ENCODE data around the gene TRMT10A. TPM values are rescaled to one million over a fixed set of nuclear protein-coding genes. Genes with fewer than 3 reads are reported as not detected.

TRMT10A gene
- total RNA-seq, 1 donor from 2014 or later = 9.1 TPM

DNA sequence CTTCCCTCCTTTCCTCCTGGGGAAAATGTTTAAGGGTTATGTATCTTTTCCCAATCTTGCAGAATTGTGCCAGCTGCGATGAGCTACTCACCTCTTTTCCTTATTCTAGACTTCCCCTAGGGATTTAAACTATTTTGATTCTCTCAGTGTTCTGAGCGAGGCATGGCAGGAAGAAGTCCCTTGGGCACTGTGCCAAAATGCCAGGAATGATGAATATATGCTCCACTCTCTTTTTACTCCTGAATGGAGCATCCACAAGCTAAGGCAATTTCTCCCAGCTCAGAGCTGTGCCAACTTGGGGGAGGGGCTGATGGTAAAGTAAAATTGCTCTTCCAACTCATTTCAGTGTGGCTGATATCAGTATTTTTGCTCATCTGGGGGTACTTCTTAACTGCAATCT is 57.1 kb downstream of the TRMT10A start:
- H3K27ac Mint-ChIP-seq (ENCODE audit: unreplicated experiment) = no peak overlapping the region
- peaks cover 12% of the 10 kb centered on the region for H3K36me3 Mint-ChIP-seq (ENCODE audit: unreplicated experiment)
- no peaks in the 10 kb centered on the region for H3K9me3 Mint-ChIP-seq (ENCODE audit: unreplicated experiment)
- H3K4me1 Mint-ChIP-seq (ENCODE audit: low read depth, unreplicated experiment) = no peaks in the 10 kb centered on the region
- TF ChIP-seq, protein P1, sequence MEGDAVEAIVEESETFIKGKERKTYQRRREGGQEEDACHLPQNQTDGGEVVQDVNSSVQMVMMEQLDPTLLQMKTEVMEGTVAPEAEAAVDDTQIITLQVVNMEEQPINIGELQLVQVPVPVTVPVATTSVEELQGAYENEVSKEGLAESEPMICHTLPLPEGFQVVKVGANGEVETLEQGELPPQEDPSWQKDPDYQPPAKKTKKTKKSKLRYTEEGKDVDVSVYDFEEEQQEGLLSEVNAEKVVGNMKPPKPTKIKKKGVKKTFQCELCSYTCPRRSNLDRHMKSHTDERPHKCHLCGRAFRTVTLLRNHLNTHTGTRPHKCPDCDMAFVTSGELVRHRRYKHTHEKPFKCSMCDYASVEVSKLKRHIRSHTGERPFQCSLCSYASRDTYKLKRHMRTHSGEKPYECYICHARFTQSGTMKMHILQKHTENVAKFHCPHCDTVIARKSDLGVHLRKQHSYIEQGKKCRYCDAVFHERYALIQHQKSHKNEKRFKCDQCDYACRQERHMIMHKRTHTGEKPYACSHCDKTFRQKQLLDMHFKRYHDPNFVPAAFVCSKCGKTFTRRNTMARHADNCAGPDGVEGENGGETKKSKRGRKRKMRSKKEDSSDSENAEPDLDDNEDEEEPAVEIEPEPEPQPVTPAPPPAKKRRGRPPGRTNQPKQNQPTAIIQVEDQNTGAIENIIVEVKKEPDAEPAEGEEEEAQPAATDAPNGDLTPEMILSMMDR (IDR thresholded peaks at IDR 0.05; ENCODE audit: partially characterized antibody, unreplicated experiment) = no peak
- no peak for DNase-seq
- peaks cover 3% of the 10 kb centered on the region for H3K27me3 Mint-ChIP-seq (ENCODE audit: unreplicated experiment)
- H3K4me3 Mint-ChIP-seq (ENCODE audit: unreplicated experiment) = no peak overlapping the region

DNA sequence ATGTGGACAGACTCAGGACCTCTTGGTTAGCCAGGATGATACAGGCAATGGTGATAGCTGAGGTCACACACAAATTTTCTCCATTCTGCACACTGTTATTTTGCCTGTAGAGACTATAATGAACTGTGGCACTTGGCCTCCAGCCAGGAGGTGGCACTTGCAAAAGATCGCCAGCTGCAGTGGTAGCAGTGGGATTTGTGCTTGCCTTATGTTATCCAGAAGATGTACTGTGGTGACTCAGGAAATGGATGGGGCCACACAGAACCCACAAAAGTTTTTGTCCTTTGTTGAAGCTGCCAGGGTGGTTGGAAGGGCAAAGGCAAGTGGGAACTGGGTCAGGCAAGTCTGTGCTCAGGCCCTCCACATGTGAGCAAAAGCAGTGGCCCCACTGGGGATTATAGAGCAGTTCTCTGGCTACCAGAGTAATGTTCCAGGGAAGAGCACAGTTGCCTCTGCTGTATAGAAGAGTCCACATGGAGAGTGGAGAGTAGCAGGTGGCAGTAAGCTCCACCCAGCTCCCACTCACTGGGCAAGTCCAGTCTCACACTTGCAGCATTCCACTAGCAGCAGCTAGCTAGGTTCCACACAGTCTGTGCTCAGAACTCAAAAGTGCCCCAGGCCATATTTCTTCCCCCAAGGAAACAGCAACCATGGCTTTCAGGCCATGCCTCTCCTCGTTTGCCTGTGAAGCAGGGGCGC is 58.9 kb downstream of the TRMT10A start:
- H3K27ac Mint-ChIP-seq (ENCODE audit: unreplicated experiment) = no peak overlapping the region
- no peak overlapping the region for H3K4me3 Mint-ChIP-seq (ENCODE audit: unreplicated experiment)
- TF ChIP-seq, protein P1 (IDR thresholded peaks at IDR 0.05; ENCODE audit: partially characterized antibody, unreplicated experiment) = no peak
- DNase-seq = no peak
- H3K9me3 Mint-ChIP-seq (ENCODE audit: unreplicated experiment) = no peaks in the 10 kb centered on the region
- peaks cover 12% of the 10 kb centered on the region for H3K36me3 Mint-ChIP-seq (ENCODE audit: unreplicated experiment)
- peaks cover 3% of the 10 kb centered on the region for H3K27me3 Mint-ChIP-seq (ENCODE audit: unreplicated experiment)
- H3K4me1 Mint-ChIP-seq (ENCODE audit: low read depth, unreplicated experiment) = no peaks in the 10 kb centered on the region

Other genes starting within 250 kb of the TRMT10A start
- not detected for gene ADH1B, start 242.6 kb downstream of the TRMT10A start, total RNA-seq (ENCODE audit: unreplicated experiment)
- gene ADH1C, start 211.3 kb downstream of the TRMT10A start, total RNA-seq (ENCODE audit: unreplicated experiment) = not detected
- not detected for gene ADH7, start 128.7 kb downstream of the TRMT10A start, total RNA-seq (ENCODE audit: unreplicated experiment)
- not detected for gene C4orf17, start 53.0 kb downstream of the TRMT10A start, total RNA-seq (ENCODE audit: unreplicated experiment)
- gene MTTP, start 10.8 kb upstream of the TRMT10A start, total RNA-seq (ENCODE audit: unreplicated experiment) = not detected
- gene C4orf54, start 93.8 kb upstream of the TRMT10A start, total RNA-seq (ENCODE audit: unreplicated experiment) = not detected

Measured in glutamatergic neuron (in vitro differentiated cells).